Measurements from ENCODE around the gene DDX39B.

Gene DDX39B

DNA sequence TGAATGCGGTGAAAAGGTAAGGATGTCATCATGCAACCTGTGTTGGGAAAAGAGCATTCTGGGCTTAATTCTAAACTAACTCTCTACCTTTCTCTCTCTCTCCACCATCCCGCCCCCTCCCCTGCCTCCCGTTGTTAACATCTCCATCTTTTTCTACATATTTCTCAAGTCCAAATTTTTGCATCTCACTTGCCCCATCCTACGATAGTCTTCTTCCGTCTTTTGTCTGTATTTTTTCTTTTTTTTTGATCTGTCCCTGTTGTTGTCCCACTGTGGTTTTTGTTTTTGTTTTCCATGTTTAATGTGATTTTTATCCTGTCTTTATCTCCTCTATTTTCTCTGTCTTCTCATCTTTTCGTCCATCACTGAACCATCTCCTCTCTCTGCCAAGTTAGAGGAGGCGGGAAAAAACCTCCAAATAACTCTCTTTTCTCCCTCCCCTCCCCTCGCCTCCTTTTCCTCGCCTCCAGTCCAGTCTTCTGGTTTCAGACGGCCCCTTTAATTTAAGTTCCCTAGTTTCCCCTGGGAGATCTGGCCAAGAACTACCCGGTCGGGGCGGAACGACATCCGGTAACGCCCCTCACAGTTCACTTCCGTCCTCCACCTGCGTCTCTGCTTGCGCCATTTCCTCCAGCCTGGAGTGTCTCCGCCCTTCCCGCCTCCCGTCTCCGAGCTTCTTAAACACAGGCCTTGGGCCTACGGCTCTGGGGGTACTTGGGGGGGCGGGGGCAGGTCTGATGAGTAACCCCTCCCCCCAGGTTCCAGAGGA lies 5.3 kb upstream of the DDX39B start, which contains the start of gene NFKBIL1 (continued):
- no peak for TF ChIP-seq PRDM2 (tag by site-specific recombination; IDR thresholded peaks at IDR 0.05; ENCODE audit: borderline replicate concordance)
- TF ChIP-seq KLF16 (tag by site-specific recombination; IDR thresholded peaks at IDR 0.05): peak; percentile 97
- TF ChIP-seq ZFHX2 (tag by site-specific recombination; conservative IDR thresholded peaks at IDR 0.05): no peak
- TF ChIP-seq ZNF184 (tag by site-specific recombination; IDR thresholded peaks at IDR 0.05): 0 out of 2 replicates have a peak, but pooled peaks have one; percentile 31
- TF ChIP-seq PRDM6 (tag by site-specific recombination; IDR thresholded peaks at IDR 0.05): no peak
- TF ChIP-seq ZNF654 (tag by site-specific recombination; IDR thresholded peaks at IDR 0.05; ENCODE audit: low read depth): peak; percentile 24
- TF ChIP-seq ZNF785 (tag by site-specific recombination; IDR thresholded peaks at IDR 0.05): no peak
- no peak for TF ChIP-seq ZNF37A (tag by site-specific recombination; IDR thresholded peaks at IDR 0.05)
- no peak for TF ChIP-seq ZNF747 (tag by site-specific recombination; IDR thresholded peaks at IDR 0.05)
- TF ChIP-seq ZSCAN16 (tag by site-specific recombination; IDR thresholded peaks at IDR 0.05): peak; percentile 43; the same call in 1 of the 2 replicates
- no peak for TF ChIP-seq ZNF555 (tag by site-specific recombination; conservative IDR thresholded peaks at IDR 0.05)
- TF ChIP-seq ZNF585B (tag by site-specific recombination; IDR thresholded peaks at IDR 0.05): no peak
- TF ChIP-seq ZSCAN23 (tag by site-specific recombination; IDR thresholded peaks at IDR 0.05): peak; percentile 85
- peak; percentile 92 for TF ChIP-seq KLF10 (tag by site-specific recombination; IDR thresholded peaks at IDR 0.05)
- TF ChIP-seq, protein P1, sequence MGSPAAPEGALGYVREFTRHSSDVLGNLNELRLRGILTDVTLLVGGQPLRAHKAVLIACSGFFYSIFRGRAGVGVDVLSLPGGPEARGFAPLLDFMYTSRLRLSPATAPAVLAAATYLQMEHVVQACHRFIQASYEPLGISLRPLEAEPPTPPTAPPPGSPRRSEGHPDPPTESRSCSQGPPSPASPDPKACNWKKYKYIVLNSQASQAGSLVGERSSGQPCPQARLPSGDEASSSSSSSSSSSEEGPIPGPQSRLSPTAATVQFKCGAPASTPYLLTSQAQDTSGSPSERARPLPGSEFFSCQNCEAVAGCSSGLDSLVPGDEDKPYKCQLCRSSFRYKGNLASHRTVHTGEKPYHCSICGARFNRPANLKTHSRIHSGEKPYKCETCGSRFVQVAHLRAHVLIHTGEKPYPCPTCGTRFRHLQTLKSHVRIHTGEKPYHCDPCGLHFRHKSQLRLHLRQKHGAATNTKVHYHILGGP (tag by site-specific recombination; IDR thresholded peaks at IDR 0.05): no peak
- TF ChIP-seq ZNF155 (tag by site-specific recombination; IDR thresholded peaks at IDR 0.05): no peak
- TF ChIP-seq KLF7 (tag by site-specific recombination; IDR thresholded peaks at IDR 0.05; ENCODE audit: borderline replicate concordance): peak; percentile 100
- TF ChIP-seq ZNF561 (tag by site-specific recombination; IDR thresholded peaks at IDR 0.05; ENCODE audit: borderline replicate concordance): peak; percentile 88
- TF ChIP-seq ZBTB7A (tag by site-specific recombination; IDR thresholded peaks at IDR 0.05; ENCODE audit: low read depth): no peak; the same call in none of the 2 replicates
- TF ChIP-seq, protein P2, sequence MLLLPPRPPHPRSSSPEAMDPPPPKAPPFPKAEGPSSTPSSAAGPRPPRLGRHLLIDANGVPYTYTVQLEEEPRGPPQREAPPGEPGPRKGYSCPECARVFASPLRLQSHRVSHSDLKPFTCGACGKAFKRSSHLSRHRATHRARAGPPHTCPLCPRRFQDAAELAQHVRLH (tag by site-specific recombination; IDR thresholded peaks at IDR 0.05): peak; percentile 94
- TF ChIP-seq ZNF664 (tag by site-specific recombination; IDR thresholded peaks at IDR 0.05): no peak; the same call in 1 of the 2 replicates
- TF ChIP-seq OSR2 (tag by site-specific recombination; IDR thresholded peaks at IDR 0.05): no peak
- TF ChIP-seq ZNF169 (tag by site-specific recombination; IDR thresholded peaks at IDR 0.05): no peak
- no peak for TF ChIP-seq ZNF404 (tag by site-specific recombination; IDR thresholded peaks at IDR 0.05)
- no peak for TF ChIP-seq GLI4 (tag by site-specific recombination; IDR thresholded peaks at IDR 0.05)
- TF ChIP-seq, protein P3, sequence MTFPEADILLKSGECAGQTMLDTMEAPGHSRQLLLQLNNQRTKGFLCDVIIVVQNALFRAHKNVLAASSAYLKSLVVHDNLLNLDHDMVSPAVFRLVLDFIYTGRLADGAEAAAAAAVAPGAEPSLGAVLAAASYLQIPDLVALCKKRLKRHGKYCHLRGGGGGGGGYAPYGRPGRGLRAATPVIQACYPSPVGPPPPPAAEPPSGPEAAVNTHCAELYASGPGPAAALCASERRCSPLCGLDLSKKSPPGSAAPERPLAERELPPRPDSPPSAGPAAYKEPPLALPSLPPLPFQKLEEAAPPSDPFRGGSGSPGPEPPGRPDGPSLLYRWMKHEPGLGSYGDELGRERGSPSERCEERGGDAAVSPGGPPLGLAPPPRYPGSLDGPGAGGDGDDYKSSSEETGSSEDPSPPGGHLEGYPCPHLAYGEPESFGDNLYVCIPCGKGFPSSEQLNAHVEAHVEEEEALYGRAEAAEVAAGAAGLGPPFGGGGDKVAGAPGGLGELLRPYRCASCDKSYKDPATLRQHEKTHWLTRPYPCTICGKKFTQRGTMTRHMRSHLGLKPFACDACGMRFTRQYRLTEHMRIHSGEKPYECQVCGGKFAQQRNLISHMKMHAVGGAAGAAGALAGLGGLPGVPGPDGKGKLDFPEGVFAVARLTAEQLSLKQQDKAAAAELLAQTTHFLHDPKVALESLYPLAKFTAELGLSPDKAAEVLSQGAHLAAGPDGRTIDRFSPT (tag by site-specific recombination; IDR thresholded peaks at IDR 0.05): no peak
- no peak for TF ChIP-seq ZNF658 (tag by site-specific recombination; IDR thresholded peaks at IDR 0.05)
- TF ChIP-seq GLIS2 (tag by site-specific recombination; IDR thresholded peaks at IDR 0.05): peak; percentile 90
